AG09319 (cell line): ENCODE data around the gene HS1BP3.

ENCODE experiments used
- DNase-seq: peaks from one replicate; pipeline ENCODE4 v3.0.0-alpha.2; 2010; ENCODE audit warnings: low read depth; ENCODE audit errors: extremely low read depth
- TF ChIP-seq, protein P1 (sequence below): IDR thresholded peaks from 2 replicates; pipeline ENCODE4 v1.5.1; 2011; ENCODE audit warnings: low read depth, mild to moderate bottlenecking, inconsistent platforms, low read length, moderate library complexity

The HS1BP3 gene

DNA sequence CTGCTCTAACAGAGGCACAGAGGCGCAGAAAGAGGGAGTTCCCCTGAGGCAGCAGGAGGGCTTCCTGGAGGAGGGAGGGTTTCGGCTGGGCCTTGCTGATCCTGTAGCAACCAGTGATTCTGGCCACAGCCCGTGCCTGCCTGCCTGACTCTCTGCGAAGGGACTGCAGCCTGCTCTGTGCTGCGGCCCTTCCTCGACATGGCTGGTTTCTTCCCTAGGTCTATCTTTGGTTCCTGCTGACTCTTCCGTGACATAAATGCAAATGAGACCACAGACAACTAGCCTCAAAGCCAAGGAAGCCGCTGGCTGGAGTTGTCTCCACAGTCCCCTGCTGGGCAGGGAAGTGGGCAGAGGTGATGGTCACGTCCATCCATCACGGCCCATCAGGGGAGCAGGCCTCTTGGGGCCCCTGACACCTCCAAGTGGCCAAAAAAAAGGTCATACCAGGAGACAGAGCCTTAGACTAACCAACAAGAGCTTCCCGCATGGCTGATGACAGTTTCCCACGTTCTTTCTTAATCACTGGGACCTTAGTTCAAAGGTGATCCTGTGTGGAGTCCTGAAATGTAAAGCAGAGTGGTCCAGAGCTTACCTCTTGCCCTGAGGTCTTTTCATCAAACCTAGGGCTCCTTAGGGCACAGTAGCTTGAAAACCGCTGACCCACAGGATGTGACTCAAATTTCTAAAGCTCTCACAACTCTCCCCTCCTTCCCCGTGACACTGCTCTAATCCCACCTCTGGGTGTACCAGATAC lies 55.3 kb downstream of the HS1BP3 start:
- TF ChIP-seq, protein P1, sequence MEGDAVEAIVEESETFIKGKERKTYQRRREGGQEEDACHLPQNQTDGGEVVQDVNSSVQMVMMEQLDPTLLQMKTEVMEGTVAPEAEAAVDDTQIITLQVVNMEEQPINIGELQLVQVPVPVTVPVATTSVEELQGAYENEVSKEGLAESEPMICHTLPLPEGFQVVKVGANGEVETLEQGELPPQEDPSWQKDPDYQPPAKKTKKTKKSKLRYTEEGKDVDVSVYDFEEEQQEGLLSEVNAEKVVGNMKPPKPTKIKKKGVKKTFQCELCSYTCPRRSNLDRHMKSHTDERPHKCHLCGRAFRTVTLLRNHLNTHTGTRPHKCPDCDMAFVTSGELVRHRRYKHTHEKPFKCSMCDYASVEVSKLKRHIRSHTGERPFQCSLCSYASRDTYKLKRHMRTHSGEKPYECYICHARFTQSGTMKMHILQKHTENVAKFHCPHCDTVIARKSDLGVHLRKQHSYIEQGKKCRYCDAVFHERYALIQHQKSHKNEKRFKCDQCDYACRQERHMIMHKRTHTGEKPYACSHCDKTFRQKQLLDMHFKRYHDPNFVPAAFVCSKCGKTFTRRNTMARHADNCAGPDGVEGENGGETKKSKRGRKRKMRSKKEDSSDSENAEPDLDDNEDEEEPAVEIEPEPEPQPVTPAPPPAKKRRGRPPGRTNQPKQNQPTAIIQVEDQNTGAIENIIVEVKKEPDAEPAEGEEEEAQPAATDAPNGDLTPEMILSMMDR = no peak
- no peak for DNase-seq

DNA sequence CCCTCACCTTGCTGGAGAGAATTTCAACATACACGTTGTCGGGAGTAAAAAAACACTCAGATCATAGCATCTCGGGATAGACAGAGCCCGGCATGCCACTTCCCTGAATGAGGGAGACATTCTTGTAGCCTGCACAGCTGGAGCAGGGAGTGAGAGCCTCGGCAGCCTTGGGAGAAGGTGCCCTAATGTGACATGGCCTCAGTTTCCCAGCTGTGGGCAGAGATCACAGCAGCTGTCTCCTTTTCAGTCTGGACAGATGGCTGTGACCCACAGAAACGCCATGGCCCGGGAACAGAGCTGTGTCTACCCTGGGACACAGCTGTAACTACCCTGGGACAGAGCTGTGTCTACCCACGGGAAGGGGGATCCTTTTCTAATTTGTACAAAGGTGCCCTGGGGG lies 55.9 kb downstream of the HS1BP3 start:
- no peak for DNase-seq
- TF ChIP-seq, protein P1 = no peak

DNA sequence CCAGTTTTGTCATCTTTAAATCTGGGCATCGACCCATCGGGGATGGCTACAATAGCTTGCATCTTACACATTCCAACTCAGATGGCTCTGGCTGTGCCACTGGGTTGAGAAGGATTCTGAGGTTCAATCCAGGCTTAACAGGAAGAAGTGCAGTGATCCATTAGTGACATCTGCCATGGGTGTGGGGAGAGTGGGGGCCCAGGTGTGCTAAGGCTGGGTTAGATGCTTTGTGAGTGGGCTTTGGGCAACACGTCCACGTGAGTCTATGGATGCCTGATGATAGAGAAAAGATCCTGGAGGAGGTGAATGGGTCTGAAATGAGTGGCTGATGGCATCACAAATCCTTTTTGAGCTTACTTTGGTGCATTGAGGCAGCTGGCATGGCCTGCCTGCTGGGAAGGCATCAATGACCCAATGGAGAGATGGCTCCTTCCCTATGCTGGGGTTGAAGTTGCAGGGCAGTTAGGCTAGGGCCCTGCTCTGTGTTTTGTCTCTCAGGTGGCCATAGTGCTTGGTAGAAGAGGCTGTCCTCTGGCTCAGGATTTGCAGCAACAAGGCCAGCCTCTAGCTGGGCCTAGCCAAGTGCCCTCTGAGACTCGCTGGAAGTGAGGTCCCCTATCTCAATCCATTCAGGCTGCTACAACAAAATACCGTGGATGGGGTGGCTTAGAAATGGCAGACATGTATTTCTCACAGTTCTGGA lies 56.7 kb downstream of the HS1BP3 start:
- DNase-seq = no peak
- TF ChIP-seq, protein P1 = no peak

DNA sequence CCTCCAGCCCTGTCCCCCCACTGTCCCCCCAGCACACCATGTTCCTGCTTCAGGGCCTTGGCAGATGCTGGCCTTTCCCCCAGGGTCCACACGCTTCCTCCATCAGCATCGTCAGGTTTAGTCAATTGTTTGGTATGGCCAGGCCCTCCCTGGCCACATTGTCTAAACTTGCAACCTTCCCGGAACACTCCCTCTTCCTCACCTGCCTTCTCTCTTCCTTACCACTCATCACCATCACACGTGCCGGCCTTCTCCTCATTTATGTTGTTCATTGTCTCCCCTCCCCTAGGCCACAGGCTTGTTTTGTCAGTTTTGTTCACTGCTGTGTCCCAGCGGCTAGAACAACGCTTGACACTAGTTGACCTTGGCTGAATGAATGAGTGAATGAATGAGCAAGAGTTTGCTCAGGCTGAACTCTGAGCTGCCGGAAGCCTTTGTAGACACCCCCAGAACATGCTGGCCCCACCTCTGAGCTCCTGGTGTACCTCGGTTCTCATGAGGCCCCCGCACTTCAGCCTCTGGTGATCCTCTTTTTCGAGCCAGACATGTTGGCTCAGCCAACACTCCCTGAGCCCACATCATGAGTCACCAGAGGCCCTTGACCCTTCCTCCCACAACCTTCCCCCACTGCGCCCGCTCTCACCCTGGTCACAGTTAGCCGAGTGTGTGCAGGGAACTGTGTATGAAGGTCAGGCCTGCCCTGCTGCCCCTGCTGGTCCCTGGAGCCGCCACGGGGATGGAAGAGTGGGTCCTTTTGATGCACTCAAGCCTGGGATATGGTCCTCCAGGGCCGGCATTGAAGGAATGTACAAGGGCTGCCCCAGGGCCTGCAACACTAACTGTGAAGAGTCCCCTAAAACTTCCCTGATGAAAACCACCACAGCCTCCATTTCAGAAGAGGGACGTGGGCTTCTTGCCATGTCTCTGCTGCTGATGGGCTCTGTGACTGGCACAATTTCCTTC lies 57.5 kb downstream of the HS1BP3 start:
- no peak for DNase-seq
- TF ChIP-seq, protein P1 = no peak

DNA sequence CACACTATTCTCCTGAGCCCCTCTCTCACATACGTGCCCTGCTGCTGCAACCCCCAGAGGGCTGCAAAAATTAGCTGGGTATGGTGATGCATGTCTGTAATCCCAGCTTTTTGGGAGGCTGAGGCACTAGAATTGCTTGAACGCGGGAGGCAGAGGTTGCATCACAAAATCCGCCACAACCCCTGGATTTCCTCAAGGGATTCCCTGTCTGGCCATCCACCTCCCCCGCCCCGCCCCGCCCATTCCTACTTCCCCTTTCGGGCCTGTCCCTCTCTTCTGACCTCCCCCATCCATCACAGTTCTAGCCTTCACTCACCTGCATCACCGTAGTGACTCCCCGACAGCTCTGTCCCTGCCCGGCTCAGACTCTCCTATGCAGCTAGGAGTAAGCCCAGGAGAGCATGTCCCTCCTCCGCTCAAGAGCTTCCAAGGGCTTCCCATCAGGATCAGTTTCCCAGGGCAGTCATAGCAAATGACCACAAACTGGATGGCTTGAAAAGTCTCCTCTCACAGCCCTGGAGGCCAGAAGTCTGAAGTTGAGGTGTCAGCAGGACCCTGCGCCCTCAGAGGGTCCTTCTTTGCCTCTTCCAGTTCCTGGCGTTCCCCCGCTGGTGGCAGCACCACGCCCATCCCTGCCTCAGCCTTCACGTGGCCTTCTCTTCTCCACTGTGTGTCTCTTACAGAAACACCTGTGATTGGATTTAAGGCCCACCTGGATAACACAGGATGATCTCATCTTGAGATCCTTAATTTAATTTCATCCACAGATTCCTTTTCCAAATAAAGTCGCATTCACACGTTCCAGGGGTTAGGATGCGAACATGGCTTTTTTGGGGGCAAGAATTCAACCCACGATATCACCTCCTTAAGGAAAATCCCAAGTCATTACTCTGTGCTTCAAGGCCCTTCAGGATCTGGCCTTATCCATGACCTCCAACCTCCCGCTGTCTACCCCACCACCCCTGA lies 58.5 kb downstream of the HS1BP3 start:
- TF ChIP-seq, protein P1 = no peak
- DNase-seq = no peak

DNA sequence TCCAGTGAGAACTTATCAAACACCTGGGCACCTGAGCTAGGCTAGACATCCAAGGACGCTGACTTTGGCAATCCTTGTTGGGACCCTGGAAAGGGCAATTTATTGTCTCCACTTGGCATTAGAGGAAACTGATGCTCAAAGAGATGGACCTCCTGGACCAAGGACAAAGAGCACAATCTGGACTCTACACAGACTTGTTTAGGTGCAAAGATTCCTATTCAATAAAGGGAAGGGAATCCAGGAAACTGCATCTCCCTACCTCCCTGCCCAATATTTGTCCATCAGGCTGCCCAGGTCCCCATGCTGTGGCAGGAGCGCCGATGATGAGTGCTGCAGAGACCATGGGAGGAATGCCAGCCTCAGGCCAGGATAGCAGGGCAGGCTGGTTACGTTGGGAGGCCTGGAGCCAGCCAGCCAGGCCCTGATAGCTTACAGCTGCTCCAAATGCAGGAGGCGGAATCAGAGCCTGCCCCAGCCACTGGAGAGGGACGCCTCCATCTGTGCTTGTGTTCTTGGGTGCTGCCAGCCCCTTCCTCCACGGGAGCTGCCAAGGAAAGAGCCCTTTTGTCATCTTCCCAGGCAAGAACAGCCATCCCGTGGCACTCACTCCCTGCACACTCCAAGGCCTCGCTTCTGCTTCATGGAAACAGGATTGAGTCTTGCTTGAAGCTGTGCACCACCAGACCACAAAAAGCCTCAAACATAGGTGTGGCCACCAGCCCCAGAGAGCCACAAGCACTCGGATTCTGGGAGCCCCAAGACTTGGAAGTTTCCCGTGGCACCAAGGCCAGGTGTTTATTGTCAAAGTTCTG lies 60.0 kb downstream of the HS1BP3 start:
- TF ChIP-seq, protein P1 = no peak
- DNase-seq = no peak
